Natural killer cell treated with Interleukin-12 subunit alpha and Interleukin-12 subunit beta and Interleukin-15 and Interleukin-18, amount 100 ng/mL, for 72 hours (primary cell): Measurements from ENCODE around the gene GLB1L2. TPM values are rescaled to one million over a fixed set of nuclear protein-coding genes. Genes with fewer than 3 reads are reported as not detected.

Experiments used
- ATAC-seq, 2 donors: fragments of 150-1000 bp; cut with Tn5 transposase in 1 of 2; sonication (Bioruptor Pico), chemical (Tn5 transposase) in 1 of 2; 2 replicates each; pipeline ENCODE4 v1.10.0; 2021
- DNase-seq: peaks from one replicate; pipeline ENCODE4 v3.0.0; 2022; ENCODE audit warnings: low spot score
- H3K27ac Mint-ChIP-seq, 2 donors: 1 replicate in 1 of 2; 2 replicates in 1 of 2; pipeline ENCODE4 v1.8.0; 2022; ENCODE audit warnings: mixed read lengths in 2 of 2, mild to moderate bottlenecking in 1 of 2, moderate library complexity in 1 of 2
- H3K27me3 Mint-ChIP-seq, 2 donors: 1 replicate in 1 of 2; 2 replicates in 1 of 2; pipeline ENCODE4 v1.8.0; 2022; ENCODE audit warnings: mixed read lengths in 2 of 2
- H3K36me3 Mint-ChIP-seq: one replicate; pipeline ENCODE4 v1.8.0; 2022; ENCODE audit warnings: mixed read lengths
- H3K4me1 Mint-ChIP-seq, 2 donors: 1 replicate in 1 of 2; 2 replicates in 1 of 2; pipeline ENCODE4 v1.8.0; 2022; ENCODE audit warnings: low read depth in 2 of 2, mixed read lengths in 2 of 2, mild to moderate bottlenecking in 1 of 2
- H3K4me3 Mint-ChIP-seq: one replicate; pipeline ENCODE4 v1.8.0; 2022; ENCODE audit warnings: mixed read lengths
- H3K9me3 Mint-ChIP-seq: 2 replicates; pipeline ENCODE4 v1.8.0; 2022; ENCODE audit warnings: mixed read lengths
- total RNA-seq, 2 donors: library from RNA; stranded (reverse); gene quantifications; one replicate each; pipeline ENCODE4 v1.2.3, GENCODE V29; 2022

The GLB1L2 gene
- total RNA-seq, 2 donors from 2014 or later = 1.7 to 15.0 TPM

DNA sequence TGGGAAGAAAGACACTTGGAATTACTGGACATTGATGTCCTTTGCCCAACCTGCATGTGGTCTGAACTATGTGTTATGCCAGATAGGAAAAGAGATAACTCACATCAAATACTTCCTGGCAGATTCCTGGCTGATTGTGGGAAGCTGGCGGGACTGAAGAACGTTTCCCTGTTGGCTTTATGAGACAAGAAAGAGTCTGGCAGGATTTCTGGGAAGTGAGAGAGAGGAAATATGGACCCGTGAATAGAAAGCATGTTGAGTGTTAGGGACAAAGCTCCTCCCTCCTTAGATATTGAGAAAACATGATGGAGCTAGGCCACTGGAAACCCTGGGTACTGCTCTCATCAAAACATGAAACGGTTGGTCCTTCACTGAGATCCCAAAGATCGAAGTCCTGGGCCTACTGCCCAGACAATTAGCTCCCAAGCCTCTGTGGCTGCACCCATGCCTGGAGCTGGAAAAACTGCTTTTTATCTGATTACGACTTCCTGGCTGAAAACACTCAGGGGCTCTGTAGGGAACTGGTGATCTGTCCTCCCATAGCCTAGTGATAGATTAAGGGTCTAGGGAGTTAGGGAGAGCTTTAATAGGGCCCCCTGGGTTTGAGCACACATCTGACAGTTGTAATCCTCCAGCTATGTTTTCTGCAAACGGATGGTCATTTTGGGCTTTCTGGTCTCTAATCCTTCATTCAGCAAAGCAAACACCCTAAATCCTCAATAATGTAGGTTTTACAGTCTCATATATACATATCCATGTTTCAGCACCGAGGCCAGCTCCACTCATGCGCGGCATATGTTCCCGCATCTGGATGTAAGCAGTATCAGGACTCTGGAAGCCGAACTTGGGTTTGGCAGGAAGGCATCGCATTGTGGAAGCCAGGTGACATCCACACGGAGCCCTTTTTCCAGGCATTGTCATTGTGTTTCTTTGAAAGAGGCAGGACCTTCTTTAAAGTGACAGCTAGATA, 86.4 kb downstream of the GLB1L2 start:
- Mint-ChIP-seq H3K27me3 (peaks cover 4 to 9% of the 10 kb centered on the region in 2 donors), H3K36me3 (no peaks in the 10 kb centered on the region), H3K9me3 (no peaks in the 10 kb centered on the region), H3K4me3 (no peak overlapping the region), H3K4me1 (peaks cover 12 to 13% of the 10 kb centered on the region in 2 donors), H3K27ac (no peak overlapping the region)
- DNase-seq (no peak), ATAC-seq (no peak)

DNA sequence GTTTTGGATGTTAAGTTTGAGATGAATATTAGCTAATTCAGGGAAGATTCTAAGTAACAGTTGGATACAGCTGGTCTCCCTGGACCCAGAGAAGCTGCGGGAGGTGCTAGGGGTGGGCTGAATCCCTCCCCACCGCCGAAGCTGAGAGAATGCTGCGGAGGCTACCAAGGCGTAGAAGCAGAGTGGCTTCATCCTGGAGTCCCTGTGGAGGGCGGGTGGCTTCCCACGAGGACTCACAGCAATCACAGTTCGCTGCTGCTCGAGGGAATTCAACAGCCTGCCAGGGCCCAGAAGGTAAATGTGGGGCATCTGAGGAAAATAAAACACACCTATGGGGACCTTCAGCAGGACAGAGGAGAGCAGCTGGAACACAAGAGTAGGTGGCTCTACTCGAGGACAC, 91.3 kb downstream of the GLB1L2 start:
- DNase-seq = no peak
- Mint-ChIP-seq H3K9me3 (no peaks in the 10 kb centered on the region), H3K27ac (no peak overlapping the region), H3K4me1 (peaks cover 0 to 11% of the 10 kb centered on the region in 2 donors), H3K4me3 (no peak overlapping the region), H3K27me3 (peaks cover 0 to 6% of the 10 kb centered on the region in 2 donors), H3K36me3 (no peaks in the 10 kb centered on the region)
- ATAC-seq = no peak

DNA sequence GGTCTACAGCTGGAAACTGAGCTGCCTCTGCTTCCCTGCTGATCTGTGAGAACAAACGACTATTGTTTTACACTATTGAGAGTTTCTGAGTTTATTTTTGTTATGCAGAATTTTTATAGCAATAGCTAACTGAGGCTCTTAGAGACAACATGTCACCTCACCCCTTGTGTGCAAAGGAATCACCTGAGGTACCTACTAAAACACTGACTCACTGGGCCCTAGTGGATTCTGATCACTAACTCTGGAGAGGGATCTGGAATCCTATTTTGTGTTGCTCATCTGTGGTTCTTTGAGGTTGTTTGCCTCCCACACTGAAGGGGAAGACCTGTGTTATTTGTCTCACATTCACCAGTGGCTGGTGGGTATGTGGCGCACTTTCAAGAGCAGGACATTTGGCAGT, 93.6 kb downstream of the GLB1L2 start:
- H3K4me1 Mint-ChIP-seq = peaks cover 0 to 9% of the 10 kb centered on the region in 2 donors
- H3K27me3 Mint-ChIP-seq = peaks cover 0 to 6% of the 10 kb centered on the region in 2 donors
- no peak overlapping the region for H3K27ac Mint-ChIP-seq
- H3K9me3 Mint-ChIP-seq = no peaks in the 10 kb centered on the region
- no peak overlapping the region for H3K4me3 Mint-ChIP-seq
- no peak for ATAC-seq
- H3K36me3 Mint-ChIP-seq = no peaks in the 10 kb centered on the region
- DNase-seq = no peak

Other genes starting within 250 kb of the GLB1L2 start
- 100 to 1,000 TPM in 1 of 2 donors, 10 to 100 TPM in 1; 55.6 to 121 TPM for gene NCAPD3, start 108.0 kb upstream of the GLB1L2 start, total RNA-seq
- gene VPS26B, start 107.3 kb upstream of the GLB1L2 start, total RNA-seq = 10 to 100 TPM; 33.5 to 33.9 TPM
- gene THYN1, start 78.6 kb upstream of the GLB1L2 start, total RNA-seq = 10 to 100 TPM; 34.4 to 45.9 TPM
- 10 to 100 TPM; 21.1 to 29.2 TPM for gene ACAD8, start 78.4 kb upstream of the GLB1L2 start, total RNA-seq
- gene GLB1L3, start 55.6 kb upstream of the GLB1L2 start, total RNA-seq = 1 to 10 TPM in 1 of 2 donors, not detected in 1; 1.9 TPM
- 10 to 100 TPM in 1 of 2 donors, 1 to 10 TPM in 1; 5.4 to 10.2 TPM for gene B3GAT1, start 80.3 kb downstream of the GLB1L2 start, total RNA-seq